Suprapubic skin (tissue), 4 donors: ENCODE results near the gene DEPDC5. TPM values are rescaled to one million over a fixed set of nuclear protein-coding genes. Genes with fewer than 3 reads are reported as not detected.

Source experiments
- DNase-seq, 2 donors: peaks; one replicate each; pipeline ENCODE4 v3.0.0-alpha.2; 2019; ENCODE audit warnings: low spot score in 2 of 2
- H3K27ac ChIP-seq: fragments of 200-600 bp; sonication (generic); one replicate; pipeline ENCODE4 v1.5.1; 2019
- H3K27me3 ChIP-seq: fragments of 200-600 bp; sonication (generic); one replicate; pipeline ENCODE4 v1.5.1; 2019
- H3K36me3 ChIP-seq: fragments of 200-600 bp; sonication (generic); one replicate; pipeline ENCODE4 v1.5.1; 2019
- H3K4me1 ChIP-seq: fragments of 200-600 bp; sonication (generic); one replicate; pipeline ENCODE4 v1.5.1; 2019
- H3K4me3 ChIP-seq: fragments of 200-600 bp; sonication (generic); one replicate; pipeline ENCODE4 v1.5.1; 2019; ENCODE audit warnings: mild to moderate bottlenecking
- H3K9me3 ChIP-seq: fragments of 200-600 bp; sonication (generic); one replicate; pipeline ENCODE4 v1.5.1; 2019
- CTCF ChIP-seq, 2 donors: fragments of 200-600 bp in 1 of 2; fragments of 450-650 bp in 1 of 2; sonication (generic) in 1 of 2; IDR thresholded peaks; one replicate each; pipeline ENCODE4 v1.5.1; 2016 to 2019; ENCODE audit warnings: antibody characterized with exemption in 2 of 2, mild to moderate bottlenecking in 1 of 2, moderate library complexity in 1 of 2
- EP300 ChIP-seq: sonication (generic); formaldehyde crosslinking; IDR thresholded peaks from one replicate; pipeline ENCODE4 v1.6.1; 2017; ENCODE audit warnings: antibody characterized with exemption
- POLR2A ChIP-seq, 2 donors: fragments of 450-650 bp; IDR thresholded peaks; one replicate each; pipeline ENCODE4 v1.6.1; 2017; ENCODE audit warnings: antibody characterized with exemption in 2 of 2, mild to moderate bottlenecking in 2 of 2, moderate library complexity in 2 of 2
- POLR2AphosphoS5 ChIP-seq, 3 donors: sonication (generic); formaldehyde crosslinking; IDR thresholded peaks; one replicate each; pipeline ENCODE4 v1.6.1; 2017; ENCODE audit warnings: antibody characterized with exemption in 3 of 3
- WGBS: methylation state at CpG from one replicate; pipeline ENCODE4 v1.1.5; 2018; 5-methylcytosine and 5-hydroxymethylcytosine counted together
- total RNA-seq, 4 donors: library from RNA; depleted of rRNA; stranded (reverse); fragments of >200 nt; gene quantifications; one replicate each; pipeline ENCODE4 v1.1.0, GENCODE V29; 2016

DEPDC5 gene
- total RNA-seq, 4 donors from 2014 or later = 10.2 to 35.6 (median 15.5) TPM

GRCh38 chr22:31867386-31868153 lies 113.8 kb downstream of the DEPDC5 start:
- DNase-seq = no peak
- WGBS = 100% methylated on average over 3 of the region's 3 CpGs
- no peak overlapping the region for H3K27ac ChIP-seq
- TF ChIP-seq POLR2A (IDR thresholded peaks at IDR 0.05) (no peak), POLR2AphosphoS5 (IDR thresholded peaks at IDR 0.05) (no peak), CTCF (IDR thresholded peaks at IDR 0.05) (no peak), EP300 (no peak)
- H3K4me3 ChIP-seq = no peak overlapping the region
- H3K9me3 ChIP-seq = no peaks in the 10 kb centered on the region
- H3K27me3 ChIP-seq = no peaks in the 10 kb centered on the region
- peaks cover 22% of the 10 kb centered on the region for H3K36me3 ChIP-seq
- H3K4me1 ChIP-seq = peaks cover 5% of the 10 kb centered on the region

GRCh38 chr22:31869739-31870138 lies 115.9 kb downstream of the DEPDC5 start:
- Histone ChIP-seq H3K27ac (no peak overlapping the region), H3K36me3 (peaks cover 36% of the 10 kb centered on the region), H3K4me1 (peaks cover 5% of the 10 kb centered on the region), H3K4me3 (no peak overlapping the region), H3K27me3 (no peaks in the 10 kb centered on the region), H3K9me3 (no peaks in the 10 kb centered on the region)
- WGBS = 89% methylated on average over 5 of the region's 5 CpGs
- DNase-seq = no peak
- TF ChIP-seq POLR2AphosphoS5 (IDR thresholded peaks at IDR 0.05) (no peak), CTCF (IDR thresholded peaks at IDR 0.05) (no peak), POLR2A (IDR thresholded peaks at IDR 0.05) (no peak), EP300 (no peak)

- H3K36me3 ChIP-seq = peaks cover 36% of the 10 kb centered on the region
- no peak for DNase-seq
- no peak overlapping the region for H3K27ac ChIP-seq
- H3K27me3 ChIP-seq = no peaks in the 10 kb centered on the region
- TF ChIP-seq EP300 (no peak), POLR2AphosphoS5 (IDR thresholded peaks at IDR 0.05) (no peak), CTCF (IDR thresholded peaks at IDR 0.05) (no peak), POLR2A (IDR thresholded peaks at IDR 0.05) (no peak)
- H3K4me3 ChIP-seq = no peak overlapping the region
- H3K9me3 ChIP-seq = no peaks in the 10 kb centered on the region
- peaks cover 5% of the 10 kb centered on the region for H3K4me1 ChIP-seq
- WGBS = 81% methylated on average over 6 of the region's 6 CpGs
Measured at GRCh38 chr22:31870890-31871289, 117.1 kb downstream of the DEPDC5 start.

GRCh38 chr22:31871480-31871879 lies 117.7 kb downstream of the DEPDC5 start:
- 81% methylated on average over 4 of the region's 4 CpGs for WGBS
- Histone ChIP-seq H3K9me3 (no peaks in the 10 kb centered on the region), H3K27ac (no peak overlapping the region), H3K27me3 (no peaks in the 10 kb centered on the region), H3K4me3 (no peak overlapping the region), H3K4me1 (peaks cover 5% of the 10 kb centered on the region), H3K36me3 (peaks cover 42% of the 10 kb centered on the region)
- DNase-seq = no peak
- TF ChIP-seq CTCF (IDR thresholded peaks at IDR 0.05) = no peak
- no peak for TF ChIP-seq POLR2A (IDR thresholded peaks at IDR 0.05)
- no peak for TF ChIP-seq POLR2AphosphoS5 (IDR thresholded peaks at IDR 0.05)
- TF ChIP-seq EP300 = no peak

GRCh38 chr22:31872209-31872608 lies 118.4 kb downstream of the DEPDC5 start:
- H3K27ac ChIP-seq = no peak overlapping the region
- peaks cover 42% of the 10 kb centered on the region for H3K36me3 ChIP-seq
- no peak overlapping the region for H3K4me3 ChIP-seq
- no peak for DNase-seq
- whole genome bisulfite sequencing = 75% methylated on average over 4 of the region's 4 CpGs
- no peaks in the 10 kb centered on the region for H3K27me3 ChIP-seq
- peaks cover 3% of the 10 kb centered on the region for H3K4me1 ChIP-seq
- no peaks in the 10 kb centered on the region for H3K9me3 ChIP-seq
- no peak for TF ChIP-seq POLR2AphosphoS5 (IDR thresholded peaks at IDR 0.05)
- TF ChIP-seq EP300 = no peak
- no peak for TF ChIP-seq POLR2A (IDR thresholded peaks at IDR 0.05)
- no peak for TF ChIP-seq CTCF (IDR thresholded peaks at IDR 0.05)
